ENCODE measurements around the gene TRAF2. TPM values are rescaled to one million over a fixed set of nuclear protein-coding genes. Genes with fewer than 3 reads are reported as not detected.

Gene TRAF2
- total RNA-seq, 6 experiments from 2014 or later, result 11.1 to 15.9 (median 13.6) TPM

GRCh38 chr9:136928591-136928990, 42.3 kb downstream of the TRAF2 start:
- H3K27me3 Mint-ChIP-seq (ENCODE audit: insufficient read depth), result no peaks in the 10 kb centered on the region; the same call in 1 of the 2 replicates
- no peak for DNase-seq
- TF ChIP-seq CTCF (IDR thresholded peaks at IDR 0.05), result no peak
- peaks cover 29% of the 10 kb centered on the region for H3K36me3 Mint-ChIP-seq (ENCODE audit: low read depth)
- H3K27ac Mint-ChIP-seq, result peak overlapping the region; percentile 3; the same call in 1 of the 2 replicates
- H3K4me3 Mint-ChIP-seq, result no peak overlapping the region
- H3K4me1 Mint-ChIP-seq (ENCODE audit: low read depth), result peaks cover 9% of the 10 kb centered on the region
- H3K9me3 Mint-ChIP-seq, result no peaks in the 10 kb centered on the region

- no peak for DNase-seq
- Mint-ChIP-seq H3K27ac (no peak overlapping the region), H3K4me1 (ENCODE audit: low read depth) (peaks cover 9% of the 10 kb centered on the region), H3K9me3 (no peaks in the 10 kb centered on the region), H3K36me3 (ENCODE audit: low read depth) (peaks cover 38% of the 10 kb centered on the region), H3K27me3 (ENCODE audit: insufficient read depth) (peaks cover 2% of the 10 kb centered on the region; the same call in 1 of the 2 replicates), H3K4me3 (no peak overlapping the region)
- no peak for TF ChIP-seq CTCF (IDR thresholded peaks at IDR 0.05)
These were observed 43.7 kb downstream of the TRAF2 start for GRCh38 chr9:136930014-136930413.

GRCh38 chr9:136931611-136932130, 45.4 kb downstream of the TRAF2 start:
- TF ChIP-seq CTCF (IDR thresholded peaks at IDR 0.05), result no peak
- Mint-ChIP-seq H3K36me3 (ENCODE audit: low read depth) (peaks cover 38% of the 10 kb centered on the region), H3K27me3 (ENCODE audit: insufficient read depth) (peaks cover 2% of the 10 kb centered on the region; the same call in 1 of the 2 replicates), H3K27ac (no peak overlapping the region), H3K4me3 (no peak overlapping the region), H3K9me3 (no peaks in the 10 kb centered on the region), H3K4me1 (ENCODE audit: low read depth) (peaks cover 9% of the 10 kb centered on the region)
- no peak for DNase-seq

GRCh38 chr9:136934277-136934676, 48.0 kb downstream of the TRAF2 start:
- Mint-ChIP-seq H3K27ac (no peak overlapping the region), H3K9me3 (no peaks in the 10 kb centered on the region), H3K27me3 (ENCODE audit: insufficient read depth) (peaks cover 2% of the 10 kb centered on the region; the same call in 1 of the 2 replicates), H3K4me1 (ENCODE audit: low read depth) (no peaks in the 10 kb centered on the region), H3K4me3 (no peak overlapping the region), H3K36me3 (ENCODE audit: low read depth) (peaks cover 35% of the 10 kb centered on the region)
- no peak for DNase-seq
- no peak for TF ChIP-seq CTCF (IDR thresholded peaks at IDR 0.05)

- no peak for TF ChIP-seq CTCF (IDR thresholded peaks at IDR 0.05)
- Mint-ChIP-seq H3K36me3 (ENCODE audit: low read depth) (peaks cover 37% of the 10 kb centered on the region), H3K27ac (no peak overlapping the region; the same call in 1 of the 2 replicates), H3K27me3 (ENCODE audit: insufficient read depth) (peaks cover 2% of the 10 kb centered on the region), H3K9me3 (no peaks in the 10 kb centered on the region), H3K4me1 (ENCODE audit: low read depth) (no peaks in the 10 kb centered on the region), H3K4me3 (no peak overlapping the region)
- DNase-seq, result no peak
These were observed 49.3 kb downstream of the TRAF2 start for GRCh38 chr9:136935651-136936050.
